SU-DHL-6 (cell line): ENCODE results near the gene MYMK.

Experiments used
- H2AFZ ChIP-seq: fragments of 200-600 bp; sonication (generic); 2 replicates; pipeline ENCODE4 v1.6.1; 2014; ENCODE audit warnings: low read depth, mild to moderate bottlenecking, moderate library complexity, mixed read lengths, antibody characterized with exemption, low read length; ENCODE audit not compliant: severe bottlenecking
- H3F3A ChIP-seq: fragments of 200-600 bp; shearing (Covaris generic); 2 replicates; pipeline ENCODE4 v1.6.0; 2016; ENCODE audit warnings: antibody characterized with exemption, mild to moderate bottlenecking; ENCODE audit not compliant: insufficient read depth
- H3K27ac ChIP-seq: fragments of 200-600 bp; sonication (generic); 2 replicates; pipeline ENCODE4 v1.5.1; 2016; ENCODE audit warnings: low read depth, mild to moderate bottlenecking, low read length, moderate library complexity, mixed read lengths
- H3K27me3 ChIP-seq: fragments of 200-600 bp; sonication (generic), shearing (Covaris generic); 2 replicates; pipeline ENCODE4 v1.6.0; 2014; ENCODE audit warnings: mild to moderate bottlenecking, low read length
- H3K36me3 ChIP-seq: fragments of 200-600 bp; sonication (generic); 2 replicates; pipeline ENCODE4 v1.6.1; 2014; ENCODE audit warnings: mild to moderate bottlenecking, low read length, mixed read lengths
- H3K4me2 ChIP-seq: fragments of 300-600, 200-600 bp; shearing (Covaris generic), sonication (generic); 2 replicates; pipeline ENCODE4 v1.6.0; 2014; ENCODE audit warnings: low read length, low read depth, mild to moderate bottlenecking; ENCODE audit not compliant: poor library complexity, severe bottlenecking
- H3K4me3 ChIP-seq: fragments of 200-600 bp; sonication (generic); 2 replicates; pipeline ENCODE4 v1.5.1; 2014; ENCODE audit warnings: antibody characterized with exemption, low read length, mild to moderate bottlenecking, mixed read lengths; ENCODE audit not compliant: insufficient read depth, poor library complexity, severe bottlenecking
- H3K79me2 ChIP-seq: fragments of 200-600 bp; sonication (generic); 2 replicates; pipeline ENCODE4 v1.6.1; 2014; ENCODE audit warnings: mild to moderate bottlenecking, low read length, moderate library complexity; ENCODE audit not compliant: insufficient read depth
- H3K9ac ChIP-seq: fragments of 200-600 bp; sonication (generic); 2 replicates; pipeline ENCODE4 v1.7.0; 2014; ENCODE audit warnings: mild to moderate bottlenecking, low read length
- H3K9me2 ChIP-seq: fragments of 200-600 bp; sonication (generic); replicated peaks from 2 replicates; pipeline ENCODE4 v1.6.1; 2014; ENCODE audit warnings: low read length; ENCODE audit not compliant: insufficient read depth
- H3K9me3 ChIP-seq: fragments of 200-600 bp; sonication (generic); 2 replicates; pipeline ENCODE4 v1.6.1; 2014; ENCODE audit warnings: low read length, mixed read lengths; ENCODE audit not compliant: insufficient read depth
- H4K20me1 ChIP-seq: fragments of 200-600 bp; sonication (generic); 2 replicates; pipeline ENCODE4 v1.6.1; 2014; ENCODE audit warnings: low read depth, mild to moderate bottlenecking, antibody characterized with exemption, low read length, moderate library complexity, mixed read lengths
- CTCF ChIP-seq: fragments of 200-600 bp; sonication (generic); IDR thresholded peaks from one replicate; pipeline ENCODE4 v1.5.1; 2017; ENCODE audit warnings: antibody characterized with exemption, mild to moderate bottlenecking, low read length, moderate library complexity; ENCODE audit not compliant: insufficient read depth, poor library complexity, severe bottlenecking
- EZH2phosphoT487 ChIP-seq: fragments of 200-600 bp; sonication (generic), shearing (Covaris generic); conservative IDR thresholded peaks from 2 replicates; pipeline ENCODE4 v1.6.1; 2018; ENCODE audit warnings: mild to moderate bottlenecking, antibody characterized with exemption, low read length, moderate library complexity, mixed read lengths

The MYMK gene

DNA sequence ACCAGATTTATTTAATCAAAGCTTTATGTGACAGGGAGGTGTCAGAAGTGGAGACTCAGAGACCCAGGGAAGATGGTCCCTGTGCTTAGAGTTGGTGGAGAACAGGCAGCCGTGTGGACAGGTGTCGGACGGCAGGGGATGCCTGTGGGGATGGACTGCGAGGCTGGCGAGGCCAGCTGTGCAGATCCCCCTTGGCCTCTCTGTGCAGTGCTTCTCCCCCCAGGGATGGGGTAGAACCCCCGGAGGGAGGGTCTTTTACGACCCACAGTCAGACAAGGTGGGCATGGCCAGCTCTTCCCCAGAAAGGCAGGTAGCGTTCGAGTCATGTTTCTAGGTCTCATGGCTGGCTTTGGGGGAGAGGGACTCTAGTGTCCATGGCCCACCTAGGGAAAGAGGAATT, 41.1 kb downstream of the MYMK start:
- no peaks in the 10 kb centered on the region for H3K79me2 ChIP-seq
- H3K4me2 ChIP-seq = no peak overlapping the region
- no peak overlapping the region for H3K27ac ChIP-seq
- peaks cover 5% of the 10 kb centered on the region for H3F3A ChIP-seq
- no peak overlapping the region for H3K4me3 ChIP-seq
- no peaks in the 10 kb centered on the region for H3K36me3 ChIP-seq
- H3K9me2 ChIP-seq = no peaks in the 10 kb centered on the region
- H4K20me1 ChIP-seq = no peaks in the 10 kb centered on the region
- H3K9me3 ChIP-seq = no peaks in the 10 kb centered on the region
- H3K27me3 ChIP-seq = no peaks in the 10 kb centered on the region
- H2AFZ ChIP-seq = no peak overlapping the region
- H3K9ac ChIP-seq = no peak overlapping the region
- no peak for TF ChIP-seq EZH2phosphoT487

- TF ChIP-seq EZH2phosphoT487 (no peak), CTCF (no peak)
- H3K4me3 ChIP-seq = peak within 1 kb of the TSS; percentile 55
- H2AFZ ChIP-seq = peak within 1 kb of the TSS; percentile 80
- peak within 1 kb of the TSS; percentile 88 for H3K27ac ChIP-seq
- H3K9ac ChIP-seq = peak within 1 kb of the TSS; percentile 97
- peak within 1 kb of the TSS; percentile 75 for H3K4me2 ChIP-seq
- no peaks in the 10 kb centered on the region for H3K36me3 ChIP-seq
- H3K9me2 ChIP-seq = no peaks in the 10 kb centered on the region
- peaks cover 7% of the 10 kb centered on the region; the same call in 1 of the 2 replicates for H3K79me2 ChIP-seq
- peaks cover 5% of the 10 kb centered on the region for H3F3A ChIP-seq
- no peaks in the 10 kb centered on the region for H4K20me1 ChIP-seq
- H3K9me3 ChIP-seq = no peaks in the 10 kb centered on the region
- no peaks in the 10 kb centered on the region for H3K27me3 ChIP-seq
These were observed 45.7 kb downstream of the MYMK start, which contains the start of gene SLC2A6 for GRCh38 chr9:133478851-133479711. TSS of gene SLC2A6 (minus strand) at chr9:133479099. CDS start at chr9:133479059, 40 bp downstream.

DNA sequence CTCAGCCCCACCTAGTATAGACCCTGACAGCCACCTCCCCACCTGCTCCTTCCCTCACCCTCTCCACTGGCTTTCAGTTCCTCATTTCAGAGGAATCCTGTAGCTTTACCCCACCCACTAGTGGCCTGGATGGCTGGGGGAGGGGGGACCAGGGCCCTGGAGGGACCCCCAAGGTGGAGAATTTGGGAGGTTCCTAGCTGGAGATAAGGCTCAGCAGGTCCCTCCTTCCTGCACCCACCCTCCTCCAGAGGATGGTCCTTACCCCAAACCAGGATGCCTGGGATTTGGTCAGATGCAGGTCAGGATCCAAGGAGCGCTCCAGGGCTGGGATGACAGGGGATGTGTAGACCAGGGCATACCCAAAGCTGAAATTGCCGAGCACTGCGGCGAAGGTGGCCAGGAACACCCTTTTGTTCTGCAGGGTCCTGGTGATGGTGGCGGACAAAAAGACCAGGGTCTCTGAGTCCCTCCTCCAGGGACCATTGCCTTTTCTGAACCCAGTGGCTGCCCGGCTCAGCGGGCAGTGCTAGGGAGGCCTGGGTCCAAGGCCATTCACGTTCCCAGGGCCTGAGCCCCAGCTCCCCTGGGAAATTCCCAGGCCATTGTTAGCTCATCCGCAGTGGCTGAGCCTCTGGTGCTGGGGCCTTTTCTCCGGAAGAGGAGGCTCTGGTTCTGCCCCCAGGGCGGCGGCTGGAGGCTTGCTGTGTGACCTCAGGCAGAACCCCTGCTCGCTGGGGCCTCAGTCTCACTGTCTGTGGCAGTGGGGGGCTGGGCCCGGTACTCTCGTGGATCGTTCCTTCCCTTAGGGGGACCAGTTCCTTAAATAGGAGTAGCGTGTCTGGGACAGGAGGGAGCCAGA, 46.5 kb downstream of the MYMK start:
- H3K79me2 ChIP-seq = peaks cover 7% of the 10 kb centered on the region; the same call in 1 of the 2 replicates
- peak overlapping the region; percentile 55 for H3K4me3 ChIP-seq
- H3K36me3 ChIP-seq = no peaks in the 10 kb centered on the region
- peak overlapping the region; percentile 75 for H3K4me2 ChIP-seq
- peak overlapping the region; percentile 97 for H3K9ac ChIP-seq
- H3K9me3 ChIP-seq = no peaks in the 10 kb centered on the region
- no peaks in the 10 kb centered on the region for H3K9me2 ChIP-seq
- peak overlapping the region; percentile 80 for H2AFZ ChIP-seq
- no peaks in the 10 kb centered on the region for H4K20me1 ChIP-seq
- H3F3A ChIP-seq = peaks cover 5% of the 10 kb centered on the region
- TF ChIP-seq CTCF = no peak
- TF ChIP-seq EZH2phosphoT487 = no peak
- no peaks in the 10 kb centered on the region for H3K27me3 ChIP-seq
- peak overlapping the region; percentile 88 for H3K27ac ChIP-seq
